HG03342 (cell line): Measurements from ENCODE around the gene IL1RN.

Source experiments
- ATAC-seq: cut with Tn5 transposase; IDR thresholded peaks from one replicate; pipeline ENCODE4 v1.9.1; 2021; ENCODE audit warnings: mild to moderate bottlenecking, moderate library complexity; ENCODE audit not compliant: unreplicated experiment

The IL1RN gene

GRCh38 chr2:113124984-113125855, 2.2 kb upstream of the IL1RN start:
- no peak for ATAC-seq

- no peak for ATAC-seq
These were observed 510 bp downstream of the IL1RN start for GRCh38 chr2:113127646-113128570.

GRCh38 chr2:113129519-113130078, 2.2 kb downstream of the IL1RN start:
- ATAC-seq = no peak

- ATAC-seq = no peak
These were observed 4.2 kb downstream of the IL1RN start for GRCh38 chr2:113131352-113132185.

GRCh38 chr2:113132414-113133021, 5.1 kb downstream of the IL1RN start:
- ATAC-seq = no peak

GRCh38 chr2:113133704-113134598, 6.6 kb downstream of the IL1RN start:
- no peak for ATAC-seq

- ATAC-seq = no peak
These were observed 7.3 kb downstream of the IL1RN start for GRCh38 chr2:113134717-113135116.

GRCh38 chr2:113135317-113135716, 7.9 kb downstream of the IL1RN start:
- no peak for ATAC-seq

GRCh38 chr2:113136828-113137775, 9.7 kb downstream of the IL1RN start:
- ATAC-seq = no peak

- no peak for ATAC-seq
These were observed 10.4 kb downstream of the IL1RN start for GRCh38 chr2:113137827-113138226.

- peak; percentile 70 for ATAC-seq
These were observed 11.3 kb downstream of the IL1RN start for GRCh38 chr2:113138428-113139322.

- ATAC-seq = no peak
These were observed 14.1 kb downstream of the IL1RN start for GRCh38 chr2:113141451-113141850.

- ATAC-seq = no peak
These were observed 14.9 kb downstream of the IL1RN start for GRCh38 chr2:113142290-113142689.

GRCh38 chr2:113144259-113144658, 16.9 kb downstream of the IL1RN start:
- no peak for ATAC-seq

GRCh38 chr2:113148606-113149552, 21.5 kb downstream of the IL1RN start:
- ATAC-seq = no peak
